Measurements from ENCODE around the gene SYT2. TPM values are rescaled to one million over a fixed set of nuclear protein-coding genes. Genes with fewer than 3 reads are reported as not detected.
"Not testable (repeated sequence)": the region's sequence is repeated elsewhere in the genome, so short reads cannot be mapped to it uniquely, and the experiment has no call there.

The SYT2 gene
- not detected for total RNA-seq

- no peaks in the 10 kb centered on the region for H3K9me3 Mint-ChIP-seq (ENCODE audit: low read depth)
- peaks cover 58% of the 10 kb centered on the region for H3K27me3 Mint-ChIP-seq
- no peaks in the 10 kb centered on the region for H3K36me3 Mint-ChIP-seq (ENCODE audit: low read depth)
- intact Hi-C loops (cut with DNase I, micrococcal nuclease): no loop called here
- POLR2A ChIA-PET: no interaction called here
- no peak within 1 kb of the TSS for H3K4me3 Mint-ChIP-seq
- H3K4me1 Mint-ChIP-seq: no peaks in the 10 kb centered on the region
- no peak within 1 kb of the TSS for H3K27ac Mint-ChIP-seq
- ATAC-seq (peak; percentile 69), DNase-seq (peak; percentile 48)
- CTCF ChIA-PET: interaction anchor here (0.7 to 1.4 kb wide), 3 partner anchors 9 to 517 kb away, joined by 3 to 6 read pairs (median 4); partner anchors contain the start of gene LGR6
These were observed at the start of gene SYT2 for GRCh38 chr1:202710070-202711045. TSS of gene SYT2 (minus strand) at chr1:202710454. CDS start at chr1:202605772, 104,682 bp downstream.

GRCh38 chr1:202756391-202756790 is 46.1 kb upstream of the SYT2 start:
- no peak overlapping the region for H3K27ac Mint-ChIP-seq
- ATAC-seq (no peak), DNase-seq (no peak)
- POLR2A ChIA-PET: interaction anchor here (0.5 kb wide), 1 partner anchor 414 kb away, joined by 3 read pairs; the partner anchor contains the start of gene UBE2T
- H3K9me3 Mint-ChIP-seq (ENCODE audit: low read depth): no peaks in the 10 kb centered on the region
- H3K4me1 Mint-ChIP-seq: no peaks in the 10 kb centered on the region
- H3K36me3 Mint-ChIP-seq (ENCODE audit: low read depth): peaks cover 37% of the 10 kb centered on the region
- no peak overlapping the region for H3K4me3 Mint-ChIP-seq
- intact Hi-C loops (cut with DNase I, micrococcal nuclease): no loop called here
- CTCF ChIA-PET: interaction anchor here (0.6 kb wide), 1 partner anchor 10 kb away, joined by 3 read pairs; no protein-coding TSS in a partner anchor
- no peaks in the 10 kb centered on the region for H3K27me3 Mint-ChIP-seq

- ChIA-PET POLR2A (no interaction called here), CTCF (interaction anchor here (0.6 kb wide), 1 partner anchor 117 kb away, joined by 3 read pairs; no protein-coding TSS in a partner anchor)
- Mint-ChIP-seq H3K9me3 (ENCODE audit: low read depth) (no peaks in the 10 kb centered on the region), H3K27me3 (no peaks in the 10 kb centered on the region), H3K36me3 (ENCODE audit: low read depth) (peaks cover 37% of the 10 kb centered on the region), H3K4me3 (no peak overlapping the region), H3K27ac (no peak overlapping the region), H3K4me1 (no peaks in the 10 kb centered on the region)
- intact Hi-C loops (cut with DNase I, micrococcal nuclease): loop anchor here in 1 of 2 experiments (5.0 kb wide), 1 partner anchor 243 kb away; no protein-coding TSS in a partner anchor
- no peak for ATAC-seq
- no peak for DNase-seq
These were observed 44.0 kb upstream of the SYT2 start for GRCh38 chr1:202754293-202754692.

- CTCF ChIA-PET: interaction anchor here (0.6 to 3.5 kb wide), 3 partner anchors 34 to 247 kb away, joined by 3 to 16 read pairs (median 4); no protein-coding TSS in a partner anchor
- intact Hi-C loops (cut with DNase I, micrococcal nuclease): loop anchor here in 1 of 2 experiments (5.0 kb wide), 1 partner anchor 245 kb away; no protein-coding TSS in a partner anchor
- H3K27me3 Mint-ChIP-seq: no peaks in the 10 kb centered on the region
- peaks cover 43% of the 10 kb centered on the region for H3K36me3 Mint-ChIP-seq (ENCODE audit: low read depth)
- POLR2A ChIA-PET: interaction anchor here (0.6 kb wide), 1 partner anchor 843 kb away, joined by 3 read pairs; no protein-coding TSS in a partner anchor
- no peak overlapping the region for H3K4me3 Mint-ChIP-seq
- H3K4me1 Mint-ChIP-seq: no peaks in the 10 kb centered on the region
- no peak overlapping the region for H3K27ac Mint-ChIP-seq
- DNase-seq (no peak), ATAC-seq (no peak)
- no peaks in the 10 kb centered on the region for H3K9me3 Mint-ChIP-seq (ENCODE audit: low read depth)
These were observed 42.5 kb upstream of the SYT2 start for GRCh38 chr1:202752774-202753173.

GRCh38 chr1:202750761-202751160 is 40.5 kb upstream of the SYT2 start:
- ChIA-PET POLR2A (no interaction called here), CTCF (interaction anchor here (0.7 to 3.5 kb wide), 8 partner anchors 25 to 249 kb away, joined by 3 to 16 read pairs (median 3); no protein-coding TSS in a partner anchor)
- H3K27me3 Mint-ChIP-seq: no peaks in the 10 kb centered on the region
- no peak for DNase-seq
- ATAC-seq: no peak
- peaks cover 42% of the 10 kb centered on the region for H3K36me3 Mint-ChIP-seq (ENCODE audit: low read depth)
- intact Hi-C loops (cut with DNase I, micrococcal nuclease): loop anchor here (2.0 to 5.0 kb wide), 3 partner anchors 102 to 248 kb away; no protein-coding TSS in a partner anchor
- no peaks in the 10 kb centered on the region for H3K9me3 Mint-ChIP-seq (ENCODE audit: low read depth)
- no peak overlapping the region for H3K4me3 Mint-ChIP-seq
- no peak overlapping the region for H3K27ac Mint-ChIP-seq
- no peaks in the 10 kb centered on the region for H3K4me1 Mint-ChIP-seq

GRCh38 chr1:202750024-202750423 is 39.8 kb upstream of the SYT2 start:
- intact Hi-C loops (cut with DNase I, micrococcal nuclease): loop anchor here (2.0 to 5.0 kb wide), 3 partner anchors 103 to 249 kb away; no protein-coding TSS in a partner anchor
- Mint-ChIP-seq H3K27ac (no peak overlapping the region), H3K4me3 (no peak overlapping the region), H3K27me3 (no peaks in the 10 kb centered on the region), H3K4me1 (no peaks in the 10 kb centered on the region), H3K9me3 (ENCODE audit: low read depth) (no peaks in the 10 kb centered on the region), H3K36me3 (ENCODE audit: low read depth) (peaks cover 43% of the 10 kb centered on the region)
- no peak for ATAC-seq
- ChIA-PET POLR2A (no interaction called here), CTCF (interaction anchor here (0.8 to 3.5 kb wide), 7 partner anchors 25 to 250 kb away, joined by 3 to 16 read pairs (median 3); no protein-coding TSS in a partner anchor)
- no peak for DNase-seq

GRCh38 chr1:202745323-202745888 is 35.2 kb upstream of the SYT2 start:
- H3K27ac Mint-ChIP-seq: no peak overlapping the region
- peaks cover 71% of the 10 kb centered on the region for H3K36me3 Mint-ChIP-seq (ENCODE audit: low read depth)
- POLR2A ChIA-PET: no interaction called here

GRCh38 chr1:202744770-202745169 is 34.5 kb upstream of the SYT2 start:
- H3K4me3 Mint-ChIP-seq; H3K9me3 Mint-ChIP-seq (ENCODE audit: low read depth); H3K27me3 Mint-ChIP-seq; POLR2A ChIA-PET; ATAC-seq; CTCF ChIA-PET; DNase-seq; H3K4me1 Mint-ChIP-seq; H3K27ac Mint-ChIP-seq: not testable (repeated sequence)
- peaks cover 71% of the 10 kb centered on the region for H3K36me3 Mint-ChIP-seq (ENCODE audit: low read depth)
- intact Hi-C loops (cut with DNase I, micrococcal nuclease): loop anchor here in 1 of 2 experiments (5.0 kb wide), 1 partner anchor 63 kb away; the partner anchor contains the start of gene KDM5B

More at GRCh38 chr1:202745323-202745888, 35.2 kb upstream of the SYT2 start:
- peaks cover 2% of the 10 kb centered on the region for H3K9me3 Mint-ChIP-seq (ENCODE audit: low read depth)
- ATAC-seq: no peak
- no peak for DNase-seq
- H3K4me3 Mint-ChIP-seq: no peak overlapping the region
- no peaks in the 10 kb centered on the region for H3K4me1 Mint-ChIP-seq
- intact Hi-C loops (cut with DNase I, micrococcal nuclease): loop anchor here in 1 of 2 experiments (5.0 kb wide), 1 partner anchor 62 kb away; the partner anchor contains the start of gene KDM5B
- CTCF ChIA-PET: interaction anchor here (0.5 kb wide), 1 partner anchor 205 kb away, joined by 3 read pairs; no protein-coding TSS in a partner anchor
- H3K27me3 Mint-ChIP-seq: no peaks in the 10 kb centered on the region

GRCh38 chr1:202742496-202742895 is 32.2 kb upstream of the SYT2 start:
- Mint-ChIP-seq H3K9me3 (ENCODE audit: low read depth) (peaks cover 2% of the 10 kb centered on the region), H3K4me3 (no peak overlapping the region), H3K27me3 (no peaks in the 10 kb centered on the region), H3K4me1 (no peaks in the 10 kb centered on the region), H3K27ac (no peak overlapping the region), H3K36me3 (ENCODE audit: low read depth) (peaks cover 56% of the 10 kb centered on the region)
- DNase-seq (no peak), ATAC-seq (no peak)
- intact Hi-C loops (cut with DNase I, micrococcal nuclease): no loop called here
- CTCF ChIA-PET: no interaction called here
- POLR2A ChIA-PET: no interaction called here

GRCh38 chr1:202733251-202733650 is 23.0 kb upstream of the SYT2 start:
- Mint-ChIP-seq H3K9me3 (ENCODE audit: low read depth) (no peaks in the 10 kb centered on the region), H3K4me1 (no peaks in the 10 kb centered on the region), H3K4me3 (no peak overlapping the region), H3K36me3 (ENCODE audit: low read depth) (peaks cover 30% of the 10 kb centered on the region), H3K27me3 (no peaks in the 10 kb centered on the region), H3K27ac (no peak overlapping the region)
- POLR2A ChIA-PET: no interaction called here
- DNase-seq (no peak), ATAC-seq (no peak)
- CTCF ChIA-PET: interaction anchor here (0.6 to 0.8 kb wide), 2 partner anchors 24 to 437 kb away, joined by 3 read pairs; no protein-coding TSS in a partner anchor
- intact Hi-C loops (cut with DNase I, micrococcal nuclease): no loop called here

GRCh38 chr1:202728951-202729350 is 18.7 kb upstream of the SYT2 start:
- H3K4me1 Mint-ChIP-seq: no peaks in the 10 kb centered on the region
- DNase-seq: no peak

More at GRCh38 chr1:202728951-202729350, 18.7 kb upstream of the SYT2 start:
- ChIA-PET POLR2A (no interaction called here), CTCF (interaction anchor here (0.6 to 2.9 kb wide), 3 partner anchors 10 to 536 kb away, joined by 3 to 11 read pairs (median 5); no protein-coding TSS in a partner anchor)
- no peak overlapping the region for H3K27ac Mint-ChIP-seq
- H3K9me3 Mint-ChIP-seq (ENCODE audit: low read depth): no peaks in the 10 kb centered on the region
- no peaks in the 10 kb centered on the region for H3K27me3 Mint-ChIP-seq
- peaks cover 31% of the 10 kb centered on the region for H3K36me3 Mint-ChIP-seq (ENCODE audit: low read depth)
- no peak overlapping the region for H3K4me3 Mint-ChIP-seq
- intact Hi-C loops (cut with DNase I, micrococcal nuclease): no loop called here
- no peak for ATAC-seq

Data from activated CD4-positive, alpha-beta T cell treated with anti-CD3 and anti-CD28 coated beads for 36 hours (primary cell).